NCI-H526 (cell line): ENCODE results near the gene PAX2.
A peak's percentile ranks its signal among the peaks of the same experiment; 100 is the strongest.
"Not testable (repeated sequence)": the region's sequence is repeated elsewhere in the genome, so short reads cannot be mapped to it uniquely, and the experiment has no call there.

Experiments
- DNase-seq, 2 experiments: peaks; one replicate each; lab custom pipeline; 2025; lab: John Stamatoyannopoulos, UW

Gene PAX2

GRCh38 chr10:100744987-100745881, at the start of gene PAX2:
Gene PAX2 (plus strand): TSS chr10:100745582. CDS start chr10:100746261, 679 bp downstream.
- DNase-seq = peak; percentile 76 to 86

- DNase-seq = no peak
Measured at GRCh38 chr10:100696477-100696901, 48.9 kb upstream of the PAX2 start.

- no peak for DNase-seq
Measured at GRCh38 chr10:100697070-100697469, 48.3 kb upstream of the PAX2 start.

GRCh38 chr10:100697631-100698030, 47.8 kb upstream of the PAX2 start:
- no peak for DNase-seq

GRCh38 chr10:100701704-100702103, 43.7 kb upstream of the PAX2 start:
- not testable (repeated sequence) for DNase-seq

- DNase-seq = no peak
Measured at GRCh38 chr10:100705139-100705538, 40.2 kb upstream of the PAX2 start.

- DNase-seq = no peak
Measured at GRCh38 chr10:100707261-100707848, 38.0 kb upstream of the PAX2 start.

GRCh38 chr10:100709146-100710082, 36.0 kb upstream of the PAX2 start:
- peak in 1 of 2 experiments; percentile 25 for DNase-seq

GRCh38 chr10:100710151-100710871, 35.1 kb upstream of the PAX2 start:
- peak; percentile 3 to 71 for DNase-seq

- peak in 1 of 2 experiments; percentile 37 for DNase-seq
Measured at GRCh38 chr10:100713049-100713858, 32.1 kb upstream of the PAX2 start.

GRCh38 chr10:100713859-100714565, 31.4 kb upstream of the PAX2 start:
- DNase-seq = no peak

GRCh38 chr10:100714566-100714950, 30.8 kb upstream of the PAX2 start:
- no peak for DNase-seq

- no peak for DNase-seq
Measured at GRCh38 chr10:100715101-100715444, 30.3 kb upstream of the PAX2 start.

- DNase-seq = no peak
Measured at GRCh38 chr10:100715445-100716385, 29.7 kb upstream of the PAX2 start.

GRCh38 chr10:100717166-100717565, 28.2 kb upstream of the PAX2 start:
- DNase-seq = no peak

- no peak for DNase-seq
Measured at GRCh38 chr10:100718197-100718742, 27.1 kb upstream of the PAX2 start.

GRCh38 chr10:100723180-100723579, 22.2 kb upstream of the PAX2 start:
- DNase-seq = no peak

- DNase-seq = peak in 1 of 2 experiments; percentile 18
Measured at GRCh38 chr10:100723770-100724530, 21.4 kb upstream of the PAX2 start.
